BE2C (cell line): ENCODE data around the gene RAB11FIP2.

Experiments used
- DNase-seq: peaks from one replicate; pipeline ENCODE4 v3.0.0-alpha.2; 2020
- H3K27me3 ChIP-seq: fragments of 250-450 bp; sonication (Bioruptor Pico); 2 replicates; pipeline ENCODE4 v1.5.1; 2020; ENCODE audit warnings: mild to moderate bottlenecking
- H3K36me3 ChIP-seq: fragments of 250-450 bp; sonication (Bioruptor Pico); 2 replicates; pipeline ENCODE4 v1.5.1; 2020; ENCODE audit warnings: mild to moderate bottlenecking
- H3K4me1 ChIP-seq: fragments of 250-450 bp; sonication (Bioruptor Pico); 2 replicates; pipeline ENCODE4 v1.5.1; 2020
- H3K4me3 ChIP-seq: 2 replicates; pipeline ENCODE4 v1.5.1; 2011; ENCODE audit warnings: low read depth, low read length
- H3K9me3 ChIP-seq: fragments of 250-450 bp; sonication (Bioruptor Pico); 2 replicates; pipeline ENCODE4 v1.5.1; 2020
- TF ChIP-seq, protein P1 (sequence below): IDR thresholded peaks from 2 replicates; pipeline ENCODE4 v1.5.1; 2012; ENCODE audit warnings: mild to moderate bottlenecking, low read depth, low read length

RAB11FIP2 gene

DNA sequence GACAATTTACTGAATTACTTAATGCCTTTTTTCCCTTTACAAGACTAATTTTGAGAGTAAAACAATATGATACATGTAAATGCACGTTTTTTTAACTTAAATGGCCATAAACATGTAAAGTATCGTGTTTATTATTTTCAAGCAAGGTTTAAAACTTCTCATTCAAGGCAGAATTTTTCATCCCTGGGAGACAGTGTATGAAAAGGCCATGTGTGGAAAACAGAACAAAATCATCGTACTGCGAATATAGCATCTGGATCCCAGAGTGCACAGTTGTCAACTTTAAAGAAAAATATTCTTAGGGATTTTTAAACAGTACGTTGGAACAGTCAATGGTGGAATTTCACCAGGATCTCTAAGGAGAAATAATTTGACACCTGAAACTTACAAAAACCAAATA, 1.1 kb upstream of the RAB11FIP2 start:
- Histone ChIP-seq H3K4me1 (peaks cover 1% of the 10 kb centered on the region), H3K9me3 (no peaks in the 10 kb centered on the region), H3K27me3 (no peaks in the 10 kb centered on the region), H3K36me3 (no peaks in the 10 kb centered on the region), H3K4me3 (no peak overlapping the region)
- DNase-seq, result no peak
- TF ChIP-seq, protein P1, sequence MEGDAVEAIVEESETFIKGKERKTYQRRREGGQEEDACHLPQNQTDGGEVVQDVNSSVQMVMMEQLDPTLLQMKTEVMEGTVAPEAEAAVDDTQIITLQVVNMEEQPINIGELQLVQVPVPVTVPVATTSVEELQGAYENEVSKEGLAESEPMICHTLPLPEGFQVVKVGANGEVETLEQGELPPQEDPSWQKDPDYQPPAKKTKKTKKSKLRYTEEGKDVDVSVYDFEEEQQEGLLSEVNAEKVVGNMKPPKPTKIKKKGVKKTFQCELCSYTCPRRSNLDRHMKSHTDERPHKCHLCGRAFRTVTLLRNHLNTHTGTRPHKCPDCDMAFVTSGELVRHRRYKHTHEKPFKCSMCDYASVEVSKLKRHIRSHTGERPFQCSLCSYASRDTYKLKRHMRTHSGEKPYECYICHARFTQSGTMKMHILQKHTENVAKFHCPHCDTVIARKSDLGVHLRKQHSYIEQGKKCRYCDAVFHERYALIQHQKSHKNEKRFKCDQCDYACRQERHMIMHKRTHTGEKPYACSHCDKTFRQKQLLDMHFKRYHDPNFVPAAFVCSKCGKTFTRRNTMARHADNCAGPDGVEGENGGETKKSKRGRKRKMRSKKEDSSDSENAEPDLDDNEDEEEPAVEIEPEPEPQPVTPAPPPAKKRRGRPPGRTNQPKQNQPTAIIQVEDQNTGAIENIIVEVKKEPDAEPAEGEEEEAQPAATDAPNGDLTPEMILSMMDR, result no peak

DNA sequence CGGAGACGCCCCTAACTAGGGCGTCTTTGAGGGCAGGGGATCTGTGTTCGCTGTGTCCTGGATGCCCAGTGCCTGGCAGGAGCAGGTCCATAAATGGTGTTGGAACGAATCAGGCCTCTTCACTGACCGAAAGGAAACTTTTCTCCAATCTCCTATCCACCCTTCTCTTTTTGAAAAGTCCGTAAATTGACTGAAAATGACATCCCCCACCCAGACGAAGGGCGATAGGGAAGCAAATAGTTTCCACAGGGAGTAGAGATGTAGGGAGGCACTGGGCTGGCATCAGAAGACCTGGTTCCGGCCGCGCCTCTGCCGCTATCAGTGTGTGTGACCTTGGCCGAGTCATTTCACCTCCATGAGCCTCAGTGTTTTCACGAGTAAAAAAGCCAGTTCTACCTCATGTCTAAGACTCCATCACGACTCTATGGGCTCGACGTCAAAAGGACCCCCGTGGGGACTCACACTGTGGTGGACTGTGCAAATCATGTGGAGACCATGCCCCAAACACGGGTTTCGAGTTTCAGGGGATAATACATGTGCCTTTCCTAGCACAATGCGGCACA, 497 bp upstream of the RAB11FIP2 start:
- Histone ChIP-seq H3K4me1 (peaks cover 8% of the 10 kb centered on the region), H3K27me3 (no peaks in the 10 kb centered on the region), H3K36me3 (no peaks in the 10 kb centered on the region), H3K9me3 (no peaks in the 10 kb centered on the region), H3K4me3 (peak overlapping the region; percentile 86)
- DNase-seq, result no peak
- TF ChIP-seq, protein P1, result no peak

DNA sequence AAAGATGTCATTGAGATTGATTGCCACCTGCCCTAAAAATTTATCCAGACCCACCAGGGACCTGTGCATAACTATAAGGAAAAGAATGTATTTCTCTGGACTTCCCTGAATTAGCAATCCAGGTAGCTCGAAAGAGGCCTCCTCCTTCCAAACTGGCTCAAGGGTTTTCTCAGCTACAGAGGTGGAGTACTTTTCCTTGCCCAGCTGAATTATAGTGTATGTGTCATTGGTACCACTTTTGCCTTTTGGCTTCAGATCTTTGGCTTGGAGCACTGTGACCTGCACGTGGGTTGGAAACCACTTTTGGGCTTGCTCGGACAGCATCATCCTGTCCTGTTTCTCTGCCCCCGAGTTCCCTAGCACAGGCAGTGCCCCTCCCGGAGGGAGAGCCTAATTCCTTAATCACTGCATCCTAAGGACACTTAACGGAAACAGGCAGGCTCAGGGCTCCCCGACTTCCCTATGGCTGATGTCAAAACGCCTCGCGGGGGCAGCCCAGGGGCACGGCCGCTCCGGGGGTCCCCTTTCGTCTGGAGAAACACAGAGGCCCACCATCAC, 825 bp downstream of the RAB11FIP2 start:
- Histone ChIP-seq H3K36me3 (no peaks in the 10 kb centered on the region), H3K9me3 (no peaks in the 10 kb centered on the region), H3K27me3 (no peaks in the 10 kb centered on the region), H3K4me1 (peaks cover 9% of the 10 kb centered on the region), H3K4me3 (peak overlapping the region; percentile 86)
- TF ChIP-seq, protein P1, result no peak
- peak; percentile 25 for DNase-seq

DNA sequence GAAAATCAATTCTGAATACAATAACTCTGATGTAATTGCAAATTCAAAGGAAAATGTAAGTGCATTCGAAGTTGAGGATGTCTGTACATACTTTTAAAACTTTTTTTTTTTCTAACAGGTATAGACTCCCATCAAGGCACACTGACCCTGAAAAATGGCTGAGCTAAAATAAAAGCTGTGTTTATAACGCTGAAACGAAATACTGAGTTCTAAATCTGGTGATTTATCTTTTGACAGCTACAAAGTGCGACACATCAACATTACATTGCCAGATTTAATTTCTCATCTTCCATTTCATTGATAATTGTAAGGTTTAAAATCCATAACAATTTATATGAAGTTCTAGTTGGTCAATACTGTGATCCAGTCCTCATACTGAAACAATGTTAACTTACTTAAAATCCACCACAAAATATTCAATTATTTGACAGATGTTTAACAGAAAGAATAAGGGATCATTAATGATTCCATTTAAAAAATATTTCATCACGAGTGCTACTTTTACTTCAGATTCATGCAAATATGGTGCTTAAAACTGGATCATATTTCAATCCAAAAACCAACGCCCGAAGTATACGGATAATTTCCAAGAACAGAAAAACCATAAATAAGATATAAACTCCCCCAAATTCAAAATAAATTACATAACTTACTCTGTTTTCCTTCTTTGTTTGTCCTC, 1.4 kb downstream of the RAB11FIP2 start:
- H3K4me3 ChIP-seq, result peak overlapping the region; percentile 86
- no peaks in the 10 kb centered on the region for H3K36me3 ChIP-seq
- DNase-seq, result no peak
- H3K4me1 ChIP-seq, result peaks cover 9% of the 10 kb centered on the region
- TF ChIP-seq, protein P1, result no peak
- no peaks in the 10 kb centered on the region for H3K9me3 ChIP-seq
- H3K27me3 ChIP-seq, result no peaks in the 10 kb centered on the region

DNA sequence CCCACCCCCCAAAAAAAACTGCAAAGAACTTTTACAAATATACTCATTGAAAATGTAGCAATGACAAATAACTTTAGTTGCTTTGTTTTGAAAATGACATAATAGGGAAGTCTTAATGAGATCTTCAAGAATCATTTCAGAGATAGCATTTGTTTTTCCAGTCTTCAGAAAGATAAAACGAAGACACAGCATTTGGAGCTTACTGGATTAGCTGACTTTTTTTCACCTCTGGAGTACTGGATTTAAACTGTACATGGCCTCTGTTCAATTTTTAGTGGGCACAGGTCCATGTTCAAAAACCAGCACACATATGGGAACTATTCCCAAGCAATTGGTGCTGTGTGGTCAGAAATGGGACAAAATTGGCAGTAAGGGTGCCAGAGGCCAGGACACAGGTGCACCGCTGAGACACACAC, 3.9 kb downstream of the RAB11FIP2 start:
- Histone ChIP-seq H3K27me3 (no peaks in the 10 kb centered on the region), H3K4me3 (no peak overlapping the region), H3K9me3 (no peaks in the 10 kb centered on the region), H3K4me1 (peaks cover 16% of the 10 kb centered on the region), H3K36me3 (no peaks in the 10 kb centered on the region)
- no peak for DNase-seq
- TF ChIP-seq, protein P1, result no peak

DNA sequence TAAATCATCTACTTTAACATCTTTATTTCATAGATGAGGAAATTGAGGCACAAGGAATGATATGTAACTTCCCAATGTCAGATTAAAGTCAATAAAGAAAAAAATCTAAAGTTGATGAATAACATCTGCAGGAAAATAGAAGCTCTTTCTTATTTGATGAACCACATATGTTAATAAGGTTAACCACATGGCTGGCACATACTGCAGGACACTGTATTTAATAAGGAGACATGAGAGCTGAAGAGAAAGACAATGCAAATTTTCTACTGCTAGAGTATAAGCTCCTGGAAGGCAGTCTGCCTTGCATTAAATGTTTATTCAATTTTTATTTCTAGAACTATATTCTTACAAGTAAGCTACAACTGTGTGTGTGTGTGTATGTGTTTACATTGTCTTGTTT, 4.4 kb downstream of the RAB11FIP2 start:
- DNase-seq, result no peak
- peaks cover 3% of the 10 kb centered on the region; the same call in 1 of the 2 replicates for H3K36me3 ChIP-seq
- peaks cover 16% of the 10 kb centered on the region for H3K4me1 ChIP-seq
- no peaks in the 10 kb centered on the region for H3K9me3 ChIP-seq
- no peaks in the 10 kb centered on the region for H3K27me3 ChIP-seq
- H3K4me3 ChIP-seq, result no peak overlapping the region
- TF ChIP-seq, protein P1, result no peak
